DND-41 (cell line): ENCODE measurements around the gene SDE2.
"Not testable (repeated sequence)": the region's sequence is repeated elsewhere in the genome, so short reads cannot be mapped to it uniquely, and the experiment has no call there.

Experiments used
- ATAC-seq: fragments of 200-7000 bp; cut with Tn5 transposase; 3 replicates; pipeline ENCODE4 v1.9.1; 2021; ENCODE audit warnings: low read depth; ENCODE audit not compliant: insufficient read depth
- DNase-seq: peaks from one replicate; pipeline ENCODE4 v3.0.0-alpha.2; 2020
- H2AFZ ChIP-seq: 2 replicates; pipeline ENCODE4 v1.6.0; 2012; ENCODE audit warnings: low read depth, low read length
- H3K27ac ChIP-seq: 2 replicates; pipeline ENCODE4 v1.5.1; 2012; ENCODE audit warnings: low read length, inconsistent platforms
- H3K27me3 ChIP-seq: fragments of 200-600 bp; sonication (generic); 2 replicates; pipeline ENCODE4 v1.6.0; 2012; ENCODE audit warnings: low read length, mild to moderate bottlenecking, inconsistent platforms; ENCODE audit not compliant: insufficient read depth, poor library complexity
- H3K36me3 ChIP-seq: 2 replicates; pipeline ENCODE4 v1.5.1; 2012; ENCODE audit warnings: low read length, inconsistent platforms; ENCODE audit not compliant: insufficient read depth
- H3K4me1 ChIP-seq: 2 replicates; pipeline ENCODE4 v1.5.1; 2012; ENCODE audit warnings: mild to moderate bottlenecking, low read length; ENCODE audit not compliant: insufficient read depth
- H3K4me2 ChIP-seq: 2 replicates; pipeline ENCODE4 v1.6.0; 2012; ENCODE audit warnings: mild to moderate bottlenecking, moderate library complexity, low read length, inconsistent platforms; ENCODE audit not compliant: insufficient read depth
- H3K4me3 ChIP-seq, 2 experiments: fragments of 200-600 bp in 1 of 2; shearing (Covaris generic) in 1 of 2; 2 replicates each; pipeline ENCODE4 v1.5.1; 2012 to 2016; ENCODE audit warnings: inconsistent platforms in 2 of 2, low read length in 2 of 2, mild to moderate bottlenecking in 2 of 2, low read depth in 1 of 2, moderate library complexity in 1 of 2
- H3K79me2 ChIP-seq: 2 replicates; pipeline ENCODE4 v1.6.0; 2012; ENCODE audit warnings: low read length, inconsistent platforms; ENCODE audit not compliant: insufficient read depth
- H3K9ac ChIP-seq: 2 replicates; pipeline ENCODE4 v1.6.0; 2012; ENCODE audit warnings: low read depth, mild to moderate bottlenecking, inconsistent platforms, low read length, moderate library complexity
- H3K9me3 ChIP-seq: 2 replicates; pipeline ENCODE4 v1.5.1; 2012; ENCODE audit warnings: low read length, moderate library complexity, mild to moderate bottlenecking, inconsistent platforms; ENCODE audit not compliant: insufficient read depth, severe bottlenecking
- H4K20me1 ChIP-seq: 2 replicates; pipeline ENCODE4 v1.6.0; 2012; ENCODE audit warnings: low read length; ENCODE audit not compliant: insufficient read depth
- EZH2 ChIP-seq: IDR thresholded peaks from 3 replicates; pipeline ENCODE4 v1.6.1; 2012; ENCODE audit warnings: borderline replicate concordance, low read depth, mild to moderate bottlenecking, moderate library complexity, low read length, inconsistent platforms; ENCODE audit not compliant: severe bottlenecking
- TF ChIP-seq, protein P1 (sequence below): IDR thresholded peaks from 2 replicates; pipeline ENCODE4 v1.5.1; 2012; ENCODE audit warnings: borderline replicate concordance, low read length, moderate library complexity, mild to moderate bottlenecking; ENCODE audit not compliant: poor library complexity, severe bottlenecking; ENCODE audit errors: extremely low read depth

SDE2 gene

DNA sequence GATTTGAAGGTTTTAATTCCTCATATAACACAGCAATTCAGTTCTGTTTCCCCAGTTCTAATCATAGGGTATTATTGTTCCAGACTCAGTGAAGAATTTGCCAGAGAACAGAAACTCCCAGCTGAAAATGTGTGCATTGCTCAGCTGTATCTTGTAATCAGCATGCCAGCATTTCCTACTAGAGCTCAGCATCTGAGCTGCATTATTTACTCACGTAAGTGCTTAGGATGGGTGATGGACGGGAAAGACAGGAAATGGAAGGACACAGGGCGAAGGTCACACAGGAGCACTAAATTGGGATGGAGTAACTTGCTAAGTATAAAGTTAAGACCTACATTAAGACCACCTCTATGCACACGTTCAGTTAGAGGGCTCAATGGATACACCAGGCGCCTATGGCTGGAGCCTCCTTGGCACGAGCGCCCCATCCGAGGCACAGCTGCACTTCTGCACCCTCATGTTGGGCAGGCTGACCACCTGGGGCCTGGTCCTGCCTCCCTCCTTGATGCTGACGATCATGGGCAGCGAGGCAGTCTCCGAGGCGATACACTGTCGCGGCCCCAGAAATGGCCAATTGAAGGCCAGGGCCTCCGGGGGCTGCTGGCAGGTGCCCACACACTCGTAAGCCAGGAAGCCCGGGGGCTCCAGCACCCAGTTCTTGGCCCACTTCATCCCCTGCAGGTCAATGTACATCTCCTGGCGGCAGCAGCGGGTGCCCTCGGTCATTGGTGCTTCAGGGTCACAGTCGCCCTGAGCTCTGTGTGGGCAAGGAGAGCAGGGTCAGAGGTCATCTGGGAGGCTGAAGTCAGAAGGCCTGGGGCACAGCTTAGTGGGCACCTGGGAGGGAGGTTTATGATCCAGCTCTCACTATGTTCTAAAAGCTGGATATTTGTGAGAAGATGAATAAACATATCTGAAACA, 61.8 kb downstream of the SDE2 start:
- no peaks in the 10 kb centered on the region for H3K79me2 ChIP-seq
- H3K9ac ChIP-seq = no peak overlapping the region
- DNase-seq (no peak), ATAC-seq (no peak)
- H3K27me3 ChIP-seq = no peaks in the 10 kb centered on the region
- H3K36me3 ChIP-seq = no peaks in the 10 kb centered on the region
- H3K4me1 ChIP-seq = no peaks in the 10 kb centered on the region
- H3K9me3 ChIP-seq = no peaks in the 10 kb centered on the region
- no peak overlapping the region for H3K4me3 ChIP-seq
- H3K27ac ChIP-seq = no peak overlapping the region
- H3K4me2 ChIP-seq = no peak overlapping the region
- no peaks in the 10 kb centered on the region for H4K20me1 ChIP-seq
- no peak for TF ChIP-seq EZH2
- TF ChIP-seq, protein P1, sequence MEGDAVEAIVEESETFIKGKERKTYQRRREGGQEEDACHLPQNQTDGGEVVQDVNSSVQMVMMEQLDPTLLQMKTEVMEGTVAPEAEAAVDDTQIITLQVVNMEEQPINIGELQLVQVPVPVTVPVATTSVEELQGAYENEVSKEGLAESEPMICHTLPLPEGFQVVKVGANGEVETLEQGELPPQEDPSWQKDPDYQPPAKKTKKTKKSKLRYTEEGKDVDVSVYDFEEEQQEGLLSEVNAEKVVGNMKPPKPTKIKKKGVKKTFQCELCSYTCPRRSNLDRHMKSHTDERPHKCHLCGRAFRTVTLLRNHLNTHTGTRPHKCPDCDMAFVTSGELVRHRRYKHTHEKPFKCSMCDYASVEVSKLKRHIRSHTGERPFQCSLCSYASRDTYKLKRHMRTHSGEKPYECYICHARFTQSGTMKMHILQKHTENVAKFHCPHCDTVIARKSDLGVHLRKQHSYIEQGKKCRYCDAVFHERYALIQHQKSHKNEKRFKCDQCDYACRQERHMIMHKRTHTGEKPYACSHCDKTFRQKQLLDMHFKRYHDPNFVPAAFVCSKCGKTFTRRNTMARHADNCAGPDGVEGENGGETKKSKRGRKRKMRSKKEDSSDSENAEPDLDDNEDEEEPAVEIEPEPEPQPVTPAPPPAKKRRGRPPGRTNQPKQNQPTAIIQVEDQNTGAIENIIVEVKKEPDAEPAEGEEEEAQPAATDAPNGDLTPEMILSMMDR = no peak
- H2AFZ ChIP-seq = no peak overlapping the region

DNA sequence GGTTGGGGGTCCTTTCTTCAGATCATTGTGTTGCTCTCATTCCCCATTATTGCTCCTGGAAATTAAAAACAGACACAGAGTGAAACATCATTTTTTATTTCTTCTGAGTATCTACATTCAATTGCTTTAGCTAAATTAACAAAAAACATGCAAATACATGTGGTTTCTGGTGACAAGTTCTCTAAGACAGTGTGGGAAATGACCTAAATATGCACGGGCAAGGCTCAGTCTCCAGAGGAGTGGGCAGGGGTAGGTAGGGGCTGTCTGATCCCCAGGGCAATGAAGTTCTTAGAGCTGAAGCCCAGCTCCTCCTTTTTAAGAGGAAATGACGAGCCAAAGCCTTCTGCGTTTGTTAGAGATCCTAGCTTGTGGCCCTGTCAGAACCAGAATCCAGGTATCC, 62.6 kb downstream of the SDE2 start:
- TF ChIP-seq EZH2 = no peak
- TF ChIP-seq, protein P1 = no peak
- H3K4me3 ChIP-seq = no peak overlapping the region
- no peak for ATAC-seq
- H3K27me3 ChIP-seq = no peaks in the 10 kb centered on the region
- no peaks in the 10 kb centered on the region for H4K20me1 ChIP-seq
- no peaks in the 10 kb centered on the region for H3K36me3 ChIP-seq
- no peak for DNase-seq
- no peaks in the 10 kb centered on the region for H3K9me3 ChIP-seq
- no peak overlapping the region for H3K4me2 ChIP-seq
- H3K27ac ChIP-seq = no peak overlapping the region
- no peak overlapping the region for H2AFZ ChIP-seq
- no peak overlapping the region for H3K9ac ChIP-seq
- no peaks in the 10 kb centered on the region for H3K4me1 ChIP-seq
- no peaks in the 10 kb centered on the region for H3K79me2 ChIP-seq

DNA sequence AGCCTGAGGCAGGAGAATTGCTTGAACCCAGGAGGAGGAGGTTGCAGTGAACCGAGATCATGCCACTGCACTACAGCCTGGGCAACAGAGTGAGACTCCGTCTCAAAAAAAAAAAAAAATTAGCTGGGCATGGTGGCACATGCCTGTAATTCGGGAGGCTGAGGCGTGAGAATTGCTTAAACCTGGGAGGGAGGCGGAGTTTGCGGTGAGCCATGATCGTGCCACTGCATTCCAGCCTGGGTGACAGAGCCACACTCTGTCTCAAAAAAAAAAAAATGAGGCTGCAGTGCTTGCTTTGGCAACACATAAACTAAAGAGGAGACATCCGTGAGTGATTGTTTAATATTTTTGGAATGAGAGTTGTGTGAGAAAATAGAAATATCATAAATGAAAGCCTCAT, 63.1 kb downstream of the SDE2 start:
- H3K27ac ChIP-seq, H4K20me1 ChIP-seq, H3K36me3 ChIP-seq, H3K9ac ChIP-seq, H3K27me3 ChIP-seq, H3K4me3 ChIP-seq, H3K79me2 ChIP-seq, H2AFZ ChIP-seq, DNase-seq, ATAC-seq, H3K9me3 ChIP-seq, H3K4me1 ChIP-seq, H3K4me2 ChIP-seq: not testable (repeated sequence)

DNA sequence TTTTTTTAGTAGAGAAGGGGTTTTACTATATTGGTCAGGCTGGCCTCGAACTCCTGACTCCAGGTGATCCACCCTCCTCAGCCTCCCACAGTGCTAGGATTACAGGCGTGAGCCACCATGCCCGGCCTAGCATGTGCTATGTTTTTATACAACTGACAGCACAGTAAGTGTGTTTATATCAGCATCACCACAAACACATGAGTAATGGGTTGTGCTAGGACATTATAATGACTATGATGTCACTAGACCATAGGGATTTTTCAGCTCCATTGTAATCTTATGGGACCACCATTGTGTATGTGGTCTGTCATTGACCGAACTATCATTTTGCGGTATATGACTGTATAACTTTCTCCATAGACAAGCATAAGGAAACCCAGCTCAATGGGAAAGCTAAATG, 64.4 kb downstream of the SDE2 start:
- Histone ChIP-seq H3K79me2 (no peaks in the 10 kb centered on the region), H3K36me3 (no peaks in the 10 kb centered on the region), H3K4me1 (no peaks in the 10 kb centered on the region), H3K9ac (no peak overlapping the region), H4K20me1 (no peaks in the 10 kb centered on the region), H3K27me3 (no peaks in the 10 kb centered on the region), H3K4me3 (no peak overlapping the region), H3K4me2 (no peak overlapping the region), H3K27ac (no peak overlapping the region), H3K9me3 (no peaks in the 10 kb centered on the region), H2AFZ (no peak overlapping the region)
- ATAC-seq (no peak), DNase-seq (no peak)
- TF ChIP-seq, protein P1 = no peak
- TF ChIP-seq EZH2 = no peak
